ENCODE data around the gene KIF18A. TPM values are rescaled to one million over a fixed set of nuclear protein-coding genes. Genes with fewer than 3 reads are reported as not detected.

The KIF18A gene
- total RNA-seq, 1 donor from 2014 or later = 4.4 TPM

DNA sequence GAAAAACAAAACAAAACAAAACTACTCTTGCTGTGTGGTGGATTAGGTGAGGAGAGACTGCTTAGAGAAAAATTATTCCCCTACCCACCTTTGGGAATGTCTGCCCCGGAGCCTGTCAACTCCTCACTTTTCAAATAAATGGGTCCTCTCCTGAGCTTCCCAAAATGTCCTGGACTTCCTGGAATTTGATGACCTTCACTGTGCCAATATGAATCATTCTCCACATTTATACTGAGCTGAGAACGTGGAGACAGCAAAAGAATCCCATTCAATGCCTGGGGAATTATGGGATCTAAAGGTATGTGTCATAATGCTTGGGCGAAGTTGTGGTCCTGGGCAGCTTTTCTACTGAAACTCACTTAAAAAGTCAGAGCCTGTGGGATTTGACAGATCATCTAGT is 136.8 kb downstream of the KIF18A start:
- ChIA-PET POLR2A (no interaction called here), CTCF (no interaction called here)
- no peak for ATAC-seq (ENCODE audit: low read depth)
- DNase-seq = no peak
- H3K4me3 Mint-ChIP-seq = no peak overlapping the region
- no peak overlapping the region for H3K27ac Mint-ChIP-seq
- H3K36me3 Mint-ChIP-seq (ENCODE audit: low read depth) = no peaks in the 10 kb centered on the region
- intact Hi-C loops (cut with micrococcal nuclease) = no loop called here
- H3K27me3 Mint-ChIP-seq = no peaks in the 10 kb centered on the region
- TF ChIP-seq, protein P1, sequence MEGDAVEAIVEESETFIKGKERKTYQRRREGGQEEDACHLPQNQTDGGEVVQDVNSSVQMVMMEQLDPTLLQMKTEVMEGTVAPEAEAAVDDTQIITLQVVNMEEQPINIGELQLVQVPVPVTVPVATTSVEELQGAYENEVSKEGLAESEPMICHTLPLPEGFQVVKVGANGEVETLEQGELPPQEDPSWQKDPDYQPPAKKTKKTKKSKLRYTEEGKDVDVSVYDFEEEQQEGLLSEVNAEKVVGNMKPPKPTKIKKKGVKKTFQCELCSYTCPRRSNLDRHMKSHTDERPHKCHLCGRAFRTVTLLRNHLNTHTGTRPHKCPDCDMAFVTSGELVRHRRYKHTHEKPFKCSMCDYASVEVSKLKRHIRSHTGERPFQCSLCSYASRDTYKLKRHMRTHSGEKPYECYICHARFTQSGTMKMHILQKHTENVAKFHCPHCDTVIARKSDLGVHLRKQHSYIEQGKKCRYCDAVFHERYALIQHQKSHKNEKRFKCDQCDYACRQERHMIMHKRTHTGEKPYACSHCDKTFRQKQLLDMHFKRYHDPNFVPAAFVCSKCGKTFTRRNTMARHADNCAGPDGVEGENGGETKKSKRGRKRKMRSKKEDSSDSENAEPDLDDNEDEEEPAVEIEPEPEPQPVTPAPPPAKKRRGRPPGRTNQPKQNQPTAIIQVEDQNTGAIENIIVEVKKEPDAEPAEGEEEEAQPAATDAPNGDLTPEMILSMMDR (IDR thresholded peaks at IDR 0.05) = no peak
- no peaks in the 10 kb centered on the region for H3K4me1 Mint-ChIP-seq
- no peaks in the 10 kb centered on the region for H3K9me3 Mint-ChIP-seq

Other genes starting within 250 kb of the KIF18A start
- 13.6 and 14.2 TPM in 2 replicates for gene METTL15, start 232 bp upstream of the KIF18A start, total RNA-seq